Caki2 (cell line): ENCODE measurements around the gene TMEM50B. TPM values are rescaled to one million over a fixed set of nuclear protein-coding genes. Genes with fewer than 3 reads are reported as not detected.
"Not testable (repeated sequence)": the region's sequence is repeated elsewhere in the genome, so short reads cannot be mapped to it uniquely, and the experiment has no call there.

Source experiments
- DNase-seq: peaks from one replicate; pipeline ENCODE4 v3.0.0-alpha.2; 2015; ENCODE audit warnings: low read depth
- in situ Hi-C: cut with HindIII; loops from 2 replicates; pipeline ENCODE4 v1.10.0; 2016; ENCODE audit warnings: low sequenced_read_pairs, low pct_unique_long_range_greater_than_20kb, mixed read lengths
- total RNA-seq: library from RNA; depleted of rRNA; stranded (reverse); fragments of >200 nt; shearing (Covaris generic); gene quantifications from 2 replicates; pipeline ENCODE4 v1.2.3, GENCODE V29; 2014; ENCODE audit warnings: low replicate concordance; rRNA removed

The TMEM50B gene
- total RNA-seq, result 27.1 and 39.7 TPM in 2 replicates

GRCh38 chr21:33479679-33480480, at the start of gene TMEM50B:
TMEM50B (minus strand) TSS chr21:33479974; CDS start chr21:33468885, 11,089 bp downstream.
- peak; percentile 91 for DNase-seq
- in situ Hi-C loops, result no loop called here

- in situ Hi-C loops, result no loop called here
- DNase-seq, result no peak
Observed at GRCh38 chr21:33522953-33523349, 43.2 kb upstream of the TMEM50B start.

DNA sequence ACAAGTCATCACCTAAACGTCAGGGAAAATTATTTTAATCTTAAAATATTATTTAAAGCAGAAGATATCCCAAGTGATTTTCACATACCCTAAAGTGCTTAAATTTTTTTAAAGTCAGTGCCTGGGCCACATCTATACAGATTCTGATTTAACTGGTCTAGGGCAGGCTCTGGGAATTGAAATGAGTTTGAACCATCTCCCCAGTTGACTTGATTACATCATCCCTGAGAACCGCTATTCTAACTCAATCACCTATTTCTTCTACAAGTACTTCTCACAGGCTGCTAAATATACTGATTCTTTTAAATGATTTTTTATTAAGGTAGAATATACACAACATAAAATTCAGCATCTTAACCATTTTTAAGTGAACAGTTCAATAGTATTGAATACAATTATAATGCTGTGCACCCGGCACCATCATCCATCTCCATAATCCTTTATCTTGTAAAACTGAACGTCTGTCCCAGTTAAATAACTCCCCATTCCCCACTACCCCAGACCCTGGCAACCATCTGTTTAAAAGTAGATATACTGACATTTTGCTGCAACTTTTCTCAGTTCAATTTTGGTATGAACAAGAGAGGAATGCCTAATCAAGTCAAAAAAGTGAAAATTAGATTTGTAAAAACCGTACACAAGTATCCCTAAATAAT, 42.7 kb upstream of the TMEM50B start:
- no peak for DNase-seq
- in situ Hi-C loops, result no loop called here

- in situ Hi-C loops, result no loop called here
- DNase-seq, result no peak
Observed at GRCh38 chr21:33518899-33519298, 39.1 kb upstream of the TMEM50B start.

DNA sequence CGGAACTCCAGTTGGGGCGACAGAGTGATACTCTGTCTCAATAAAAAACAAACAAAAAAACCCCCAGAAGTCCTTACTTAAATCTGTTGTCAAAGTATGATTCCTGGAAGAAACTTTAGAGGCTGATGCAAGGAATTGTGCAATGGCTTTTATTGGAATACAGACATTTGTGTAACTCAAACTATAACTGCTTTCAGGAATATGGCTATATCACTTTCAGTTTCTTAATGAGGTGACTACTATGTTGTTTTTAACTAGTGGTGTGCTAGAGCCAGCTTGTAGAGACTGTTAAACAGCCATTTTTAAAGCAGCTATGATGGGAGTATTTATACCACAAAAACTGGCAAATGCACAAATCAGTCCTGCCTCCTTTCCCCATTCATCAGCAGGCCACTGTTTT, 34.5 kb upstream of the TMEM50B start:
- no peak for DNase-seq
- in situ Hi-C loops, result no loop called here

- no peak for DNase-seq
- in situ Hi-C loops, result no loop called here
Observed at GRCh38 chr21:33512481-33512880, 32.7 kb upstream of the TMEM50B start.

DNA sequence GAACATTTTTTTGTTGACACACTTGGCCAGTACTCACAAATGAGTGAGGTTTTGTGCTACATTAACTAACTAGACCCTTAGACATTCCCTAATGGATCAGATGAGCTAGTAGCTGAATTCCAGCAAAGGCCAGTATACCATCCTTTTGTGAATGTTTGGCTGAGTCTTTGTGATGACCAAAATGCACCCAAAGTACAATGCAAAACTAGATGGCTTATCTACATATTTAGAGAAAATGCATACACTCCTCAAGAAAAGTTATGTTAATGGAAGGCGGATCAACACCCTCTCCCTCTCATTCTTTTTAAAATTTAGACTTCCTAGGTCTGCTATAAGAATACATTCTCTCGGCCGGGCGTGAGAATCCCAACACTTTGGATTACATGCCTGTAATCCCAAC, 31.9 kb upstream of the TMEM50B start:
- DNase-seq, result no peak
- in situ Hi-C loops, result no loop called here

GRCh38 chr21:33510826-33511225, 31.1 kb upstream of the TMEM50B start:
- DNase-seq, result no peak
- in situ Hi-C loops, result no loop called here

GRCh38 chr21:33507003-33507402, 27.2 kb upstream of the TMEM50B start:
- in situ Hi-C loops, result not testable (repeated sequence)

GRCh38 chr21:33505833-33506232, 26.1 kb upstream of the TMEM50B start:
- in situ Hi-C loops, result no loop called here
- DNase-seq, result no peak

More at GRCh38 chr21:33507003-33507402, 27.2 kb upstream of the TMEM50B start:
- DNase-seq, result not testable (repeated sequence)

DNA sequence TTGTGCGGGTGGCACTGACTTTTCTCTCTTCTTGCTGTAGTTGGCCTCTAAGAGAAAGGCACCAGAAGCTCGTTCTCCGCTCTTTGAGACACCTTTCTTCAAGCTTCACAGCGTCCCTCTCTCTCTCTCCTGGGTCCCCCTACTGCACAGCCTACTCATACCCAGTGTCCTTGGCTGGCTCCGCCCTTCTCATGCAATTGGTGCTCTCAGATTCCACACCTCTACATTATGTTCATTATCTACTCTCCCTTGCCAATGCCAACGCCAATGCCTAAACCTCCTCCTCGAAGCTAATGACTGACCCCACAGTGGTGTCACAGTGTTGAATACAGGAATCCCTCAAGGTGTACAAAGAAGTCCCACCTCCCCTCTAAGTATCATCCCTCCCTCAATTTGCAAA, 16.6 kb upstream of the TMEM50B start:
- in situ Hi-C loops, result no loop called here

GRCh38 chr21:33495743-33496142, 16.0 kb upstream of the TMEM50B start:
- in situ Hi-C loops, result no loop called here
- DNase-seq, result no peak

More for the DNA sequence above, 16.6 kb upstream of the TMEM50B start:
- no peak for DNase-seq

DNA sequence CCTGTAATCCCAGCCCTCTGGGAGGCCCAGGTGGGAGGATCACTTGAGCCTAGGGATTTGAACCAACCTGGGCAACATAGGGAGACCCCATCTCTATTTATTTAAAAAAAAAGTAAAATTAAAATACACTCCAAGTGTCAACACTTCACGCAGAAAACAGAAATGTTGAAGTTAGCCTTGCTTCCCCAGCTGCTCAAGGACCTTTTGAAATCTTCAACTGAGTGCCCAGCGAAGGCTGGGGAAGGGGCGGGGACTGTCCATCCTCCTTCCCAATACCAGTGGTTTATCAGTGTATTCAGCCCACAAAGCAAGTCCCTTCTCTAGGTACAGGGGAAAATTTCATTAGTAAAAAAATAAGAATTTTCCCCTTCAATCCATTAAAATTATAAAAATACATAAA, 14.0 kb upstream of the TMEM50B start:
- no peak for DNase-seq
- in situ Hi-C loops, result no loop called here

- DNase-seq, result no peak
Observed at GRCh38 chr21:33492571-33492970, 12.8 kb upstream of the TMEM50B start.

DNA sequence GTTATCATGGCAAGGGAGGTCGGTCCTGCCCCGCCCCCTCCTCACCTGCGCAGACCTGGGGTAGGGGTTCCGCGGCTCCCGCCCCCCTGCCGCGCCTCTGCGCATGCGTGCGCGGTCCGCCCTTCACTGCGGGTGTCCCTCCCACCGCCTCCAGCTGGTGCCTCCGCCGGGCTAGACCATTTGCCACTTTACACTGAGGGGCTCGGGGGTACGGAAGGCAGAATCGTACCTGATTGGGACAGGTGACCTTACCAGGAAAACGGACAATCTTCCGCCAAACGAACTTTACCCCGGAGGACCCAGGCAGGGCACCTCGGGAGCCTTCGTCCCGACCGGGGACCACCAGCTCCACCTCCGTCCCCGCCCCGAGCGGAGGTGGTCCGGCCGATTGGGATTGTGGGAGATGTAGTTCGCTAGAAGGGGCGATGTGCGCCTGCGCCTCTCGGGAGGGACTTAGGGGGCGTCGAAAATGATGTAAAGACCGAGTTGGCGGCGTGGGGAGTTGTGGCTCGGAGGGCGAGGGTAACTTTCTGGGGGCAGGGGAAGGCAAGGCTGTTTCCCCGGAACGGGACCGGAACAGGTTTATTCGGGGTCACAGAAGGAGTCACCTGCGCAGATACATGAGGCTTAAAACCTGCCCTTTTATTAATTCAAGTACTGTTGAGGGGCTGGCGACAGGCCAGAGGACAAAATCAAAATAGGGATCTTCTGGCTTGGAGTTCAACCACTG, 11.8 kb upstream of the TMEM50B start, which contains the start of gene DNAJC28:
DNAJC28 (minus strand) TSS at position 344 of the 730 bp plus-strand sequence. CDS start 2,323 bp downstream, outside the sequence.
- DNase-seq, result peak; percentile 93
- in situ Hi-C loops, result no loop called here

More at GRCh38 chr21:33492571-33492970, 12.8 kb upstream of the TMEM50B start:
- in situ Hi-C loops, result no loop called here

DNA sequence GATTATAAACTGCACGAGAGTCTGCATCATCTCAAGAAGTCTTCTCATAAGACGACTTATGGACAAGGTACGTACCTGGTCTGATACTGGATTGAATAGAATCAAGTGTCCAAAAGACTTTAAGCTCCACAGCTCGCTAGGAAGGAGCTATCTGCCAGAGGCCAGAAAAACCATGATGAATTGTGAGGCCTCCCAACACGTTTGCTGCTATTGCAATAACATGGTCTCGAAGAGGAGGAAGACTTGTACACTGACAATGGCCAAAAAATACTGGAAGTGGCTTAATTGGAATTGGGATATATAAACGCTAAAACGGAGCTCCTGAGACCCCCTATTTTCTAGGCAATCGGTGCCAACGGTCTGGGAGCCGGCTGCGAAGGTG, 11.2 kb upstream of the TMEM50B start:
- DNase-seq, result no peak
- in situ Hi-C loops, result no loop called here

GRCh38 chr21:33488936-33489335, 9.2 kb upstream of the TMEM50B start:
- DNase-seq, result no peak
- in situ Hi-C loops, result no loop called here

DNA sequence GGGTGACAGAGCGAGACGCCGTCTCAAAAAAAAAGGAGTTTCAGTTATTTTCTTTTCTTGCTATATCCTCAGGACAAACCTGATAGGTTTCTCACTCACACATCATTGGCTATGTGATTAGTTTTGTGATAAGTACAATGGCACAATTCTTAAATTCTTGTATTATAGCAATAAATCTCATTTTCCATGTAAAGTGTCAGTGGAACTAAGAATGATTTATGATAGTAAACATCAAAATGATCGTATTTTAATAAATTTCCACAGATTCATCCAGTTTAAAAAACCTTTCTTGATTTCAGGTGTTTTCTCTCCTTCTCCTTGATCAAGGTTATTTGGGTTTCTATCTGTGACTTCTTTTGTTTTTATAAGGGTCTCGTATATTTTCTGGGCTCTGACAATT, 8.2 kb upstream of the TMEM50B start:
- DNase-seq, result no peak
- in situ Hi-C loops, result no loop called here
